ENCODE results near the gene SLC26A11. TPM values are rescaled to one million over a fixed set of nuclear protein-coding genes. Genes with fewer than 3 reads are reported as not detected.

Gene SLC26A11
- total and polyA plus RNA-seq, 7 donors: 2.2 to 5.1 (median 3.2) TPM

GRCh38 chr17:80212962-80213642 lies 7.1 kb upstream of the SLC26A11 start:
- ATAC-seq (no peak), DNase-seq (no peak)
- TF ChIP-seq CTCF (IDR thresholded peaks at IDR 0.05): no peak
- no peaks in the 10 kb centered on the region for H3K4me1 ChIP-seq
- H3K27ac ChIP-seq: no peak overlapping the region
- H3K9me3 ChIP-seq: no peaks in the 10 kb centered on the region
- H3K27me3 ChIP-seq (ENCODE audit: insufficient read depth in 3 of 3, low read length in 2 of 3): no peaks in the 10 kb centered on the region
- peaks cover 4 to 95% of the 10 kb centered on the region in 2 donors for H3K36me3 ChIP-seq (ENCODE audit: insufficient read depth in 1 of 2, low read depth in 1 of 2)
- intact Hi-C loops (cut with DNase I): no loop called here
- no peak overlapping the region for H3K4me3 ChIP-seq
- WGBS, 3 donors: 86 to 92% (median 91%) methylated on average over 19 of the region's 19 CpGs

GRCh38 chr17:80213643-80213975 lies 6.6 kb upstream of the SLC26A11 start:
- H3K27me3 ChIP-seq (ENCODE audit: insufficient read depth in 3 of 3, low read length in 2 of 3): no peaks in the 10 kb centered on the region
- H3K27ac ChIP-seq: no peak overlapping the region
- 95 to 96% (median 95%) methylated on average over 15 to 17 of the region's 17 CpGs for WGBS, 3 donors
- ATAC-seq: no peak
- DNase-seq: no peak
- no peaks in the 10 kb centered on the region for H3K4me1 ChIP-seq
- H3K9me3 ChIP-seq: no peaks in the 10 kb centered on the region
- intact Hi-C loops (cut with DNase I): no loop called here
- no peak overlapping the region for H3K4me3 ChIP-seq
- H3K36me3 ChIP-seq (ENCODE audit: insufficient read depth in 1 of 2, low read depth in 1 of 2): peaks cover 4 to 90% of the 10 kb centered on the region in 2 donors
- TF ChIP-seq CTCF (IDR thresholded peaks at IDR 0.05): no peak

- peaks cover 4 to 84% of the 10 kb centered on the region in 2 donors for H3K36me3 ChIP-seq (ENCODE audit: insufficient read depth in 1 of 2, low read depth in 1 of 2)
- H3K27me3 ChIP-seq (ENCODE audit: insufficient read depth in 3 of 3, low read length in 2 of 3): no peaks in the 10 kb centered on the region
- no peaks in the 10 kb centered on the region for H3K9me3 ChIP-seq
- intact Hi-C loops (cut with DNase I): no loop called here
- H3K4me1 ChIP-seq: no peaks in the 10 kb centered on the region
- DNase-seq (no peak), ATAC-seq (no peak)
- no peak overlapping the region for H3K27ac ChIP-seq
- no peak overlapping the region for H3K4me3 ChIP-seq
- TF ChIP-seq CTCF (IDR thresholded peaks at IDR 0.05): no peak
- whole genome bisulfite sequencing, 3 donors: 93% methylated on average over 46 to 48 of the region's 48 CpGs
Measured at GRCh38 chr17:80214012-80214877, 6.0 kb upstream of the SLC26A11 start.

GRCh38 chr17:80214878-80215210 lies 5.4 kb upstream of the SLC26A11 start:
- Histone ChIP-seq H3K36me3 (ENCODE audit: insufficient read depth in 1 of 2, low read depth in 1 of 2) (peaks cover 4 to 79% of the 10 kb centered on the region in 2 donors), H3K4me3 (no peak overlapping the region), H3K27me3 (ENCODE audit: insufficient read depth in 3 of 3, low read length in 2 of 3) (no peaks in the 10 kb centered on the region), H3K4me1 (no peaks in the 10 kb centered on the region), H3K9me3 (no peaks in the 10 kb centered on the region), H3K27ac (no peak overlapping the region)
- ATAC-seq: no peak
- 86 to 90% (median 88%) methylated on average over 15 to 17 of the region's 17 CpGs for WGBS, 3 donors
- no peak for TF ChIP-seq CTCF (IDR thresholded peaks at IDR 0.05)
- intact Hi-C loops (cut with DNase I): loop anchor here in 1 of 2 donors (5.0 kb wide), 2 partner anchors 47 to 68 kb away; partner anchors contain the start of genes EIF4A3 and RNF213
- DNase-seq: no peak
